Omental fat pad (tissue), 4 donors: ENCODE data around the gene TNPO1. TPM values are rescaled to one million over a fixed set of nuclear protein-coding genes. Genes with fewer than 3 reads are reported as not detected.

Source experiments
- ATAC-seq: fragments of 150-250 bp; one replicate; pipeline ENCODE4 v1.9.1; 2016; ENCODE audit warnings: mild to moderate bottlenecking, moderate library complexity; ENCODE audit not compliant: low FRiP score
- DNase-seq: peaks from one replicate; pipeline ENCODE4 v3.0.0-alpha.2; 2019; ENCODE audit warnings: low spot score
- total RNA-seq, 4 donors: library from RNA; depleted of rRNA; stranded (reverse); fragments of >200 nt; gene quantifications; one replicate each; pipeline ENCODE4 v1.1.0, GENCODE V29; 2016
- TF ChIP-seq, protein P1 (sequence below), 3 donors: fragments of 450-650 bp; IDR thresholded peaks; one replicate each; pipeline ENCODE4 v1.5.1; 2016 to 2017; ENCODE audit warnings: antibody characterized with exemption in 3 of 3, mild to moderate bottlenecking in 3 of 3, moderate library complexity in 2 of 3

Gene TNPO1
- total RNA-seq, 4 donors from 2014 or later, result 74.6 to 123 (median 99.6) TPM

DNA sequence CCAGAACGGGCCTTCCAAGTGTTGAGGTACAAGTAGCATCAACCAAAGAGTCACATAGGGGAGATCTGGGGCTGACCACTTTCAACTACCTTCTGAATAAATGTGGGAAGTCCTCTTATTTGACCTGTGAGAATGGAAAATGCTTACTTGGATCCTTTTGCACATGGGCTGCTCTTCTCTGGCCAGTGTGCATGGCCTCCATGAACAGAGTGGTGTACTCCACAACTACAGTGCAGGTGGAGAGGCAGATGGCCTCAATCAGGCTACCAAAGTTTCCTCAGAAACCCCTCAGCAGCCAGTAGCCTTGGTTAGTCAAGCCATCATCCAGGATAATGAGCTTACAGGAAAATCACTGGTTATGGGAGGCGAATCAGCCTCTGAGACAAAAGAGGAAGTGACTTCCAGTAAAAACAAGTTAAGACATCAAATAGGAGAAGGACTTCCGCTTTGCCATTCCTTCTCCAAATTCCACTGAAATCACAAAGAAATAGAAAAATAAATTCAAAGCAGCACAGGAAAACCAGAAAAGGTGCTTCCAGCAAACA is 121.1 kb downstream of the TNPO1 start:
- TF ChIP-seq, protein P1, sequence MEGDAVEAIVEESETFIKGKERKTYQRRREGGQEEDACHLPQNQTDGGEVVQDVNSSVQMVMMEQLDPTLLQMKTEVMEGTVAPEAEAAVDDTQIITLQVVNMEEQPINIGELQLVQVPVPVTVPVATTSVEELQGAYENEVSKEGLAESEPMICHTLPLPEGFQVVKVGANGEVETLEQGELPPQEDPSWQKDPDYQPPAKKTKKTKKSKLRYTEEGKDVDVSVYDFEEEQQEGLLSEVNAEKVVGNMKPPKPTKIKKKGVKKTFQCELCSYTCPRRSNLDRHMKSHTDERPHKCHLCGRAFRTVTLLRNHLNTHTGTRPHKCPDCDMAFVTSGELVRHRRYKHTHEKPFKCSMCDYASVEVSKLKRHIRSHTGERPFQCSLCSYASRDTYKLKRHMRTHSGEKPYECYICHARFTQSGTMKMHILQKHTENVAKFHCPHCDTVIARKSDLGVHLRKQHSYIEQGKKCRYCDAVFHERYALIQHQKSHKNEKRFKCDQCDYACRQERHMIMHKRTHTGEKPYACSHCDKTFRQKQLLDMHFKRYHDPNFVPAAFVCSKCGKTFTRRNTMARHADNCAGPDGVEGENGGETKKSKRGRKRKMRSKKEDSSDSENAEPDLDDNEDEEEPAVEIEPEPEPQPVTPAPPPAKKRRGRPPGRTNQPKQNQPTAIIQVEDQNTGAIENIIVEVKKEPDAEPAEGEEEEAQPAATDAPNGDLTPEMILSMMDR (IDR thresholded peaks at IDR 0.05), result no peak
- ATAC-seq, result no peak
- DNase-seq, result no peak

DNA sequence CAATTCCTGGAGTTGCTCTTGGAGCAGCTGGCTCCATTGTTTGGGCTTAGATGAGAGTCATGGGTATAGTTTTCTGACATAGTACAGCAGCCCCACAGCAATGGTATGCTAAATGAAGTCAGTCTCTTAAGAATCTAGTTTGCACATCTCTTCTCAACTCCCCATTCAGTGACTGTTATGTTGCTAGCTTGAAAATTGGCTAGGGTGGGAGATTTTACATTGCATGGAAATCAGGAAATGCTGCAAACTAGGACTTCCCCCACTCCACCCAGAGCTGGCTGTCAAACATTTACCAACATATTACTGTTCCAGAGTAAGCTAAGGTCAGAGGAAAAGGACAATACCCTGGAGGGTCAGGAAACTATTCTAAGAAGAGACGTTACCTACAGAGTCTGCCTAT is 121.7 kb downstream of the TNPO1 start:
- ATAC-seq (no peak), DNase-seq (no peak)
- TF ChIP-seq, protein P1 (IDR thresholded peaks at IDR 0.05), result no peak

DNA sequence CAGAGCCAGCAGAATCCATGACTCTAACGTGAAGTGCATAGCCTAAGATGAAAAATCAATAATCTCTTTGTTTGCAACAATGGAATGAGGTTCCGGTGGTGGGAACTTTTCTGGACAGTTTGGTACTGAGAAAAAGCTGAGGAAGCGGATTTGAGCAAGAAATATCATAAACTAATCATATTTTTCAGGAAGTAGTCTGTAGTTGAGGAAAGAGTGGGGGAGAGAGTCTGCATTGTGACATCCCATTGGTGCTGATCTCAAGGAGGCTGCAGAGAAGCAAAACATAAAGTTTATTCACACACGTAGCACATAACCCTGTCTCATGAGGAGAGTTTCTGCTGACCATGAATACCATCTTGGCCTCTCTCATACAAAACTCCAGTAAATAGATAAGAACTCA is 123.6 kb downstream of the TNPO1 start:
- TF ChIP-seq, protein P1 (IDR thresholded peaks at IDR 0.05), result no peak
- DNase-seq (no peak), ATAC-seq (no peak)

DNA sequence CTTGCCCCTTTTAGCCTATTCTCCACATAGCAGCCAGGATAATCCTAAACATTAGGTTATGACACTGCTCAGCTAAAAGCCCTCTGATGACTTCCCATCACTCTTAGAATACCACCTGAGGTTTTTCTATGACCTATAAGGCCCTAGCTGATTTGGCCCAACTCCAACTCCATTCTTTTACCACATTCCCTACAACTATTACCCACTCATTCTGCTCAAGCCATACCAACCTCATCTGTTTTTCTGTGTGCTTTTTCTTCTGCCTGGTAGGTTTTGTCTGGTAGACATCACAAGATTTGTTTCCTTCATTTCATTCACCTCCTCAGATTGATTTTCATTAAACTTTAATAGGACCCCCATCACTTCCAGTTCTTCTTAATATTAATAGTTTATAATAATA is 126.8 kb downstream of the TNPO1 start:
- ATAC-seq (no peak), DNase-seq (no peak)
- TF ChIP-seq, protein P1 (IDR thresholded peaks at IDR 0.05), result no peak

DNA sequence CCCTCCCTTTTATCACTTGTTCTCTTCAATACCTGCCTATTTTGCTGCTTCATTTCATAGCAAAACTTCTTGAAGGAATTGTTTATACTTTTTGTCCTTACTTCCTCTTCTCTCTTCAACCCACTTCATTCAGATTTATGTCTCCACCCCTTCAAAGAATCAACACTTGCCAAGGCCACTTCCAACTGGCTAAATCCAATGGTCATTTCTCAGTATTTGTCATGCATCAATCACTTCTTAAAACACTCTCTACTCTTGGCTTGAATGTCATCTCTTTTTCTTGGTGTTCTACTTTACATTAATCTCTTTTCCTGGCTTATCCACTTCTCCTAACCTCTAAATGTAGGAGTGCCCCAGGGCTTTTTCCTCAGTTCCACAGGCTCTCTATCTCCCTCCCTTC is 131.0 kb downstream of the TNPO1 start:
- ATAC-seq, result no peak
- no peak for DNase-seq
- TF ChIP-seq, protein P1 (IDR thresholded peaks at IDR 0.05), result no peak

DNA sequence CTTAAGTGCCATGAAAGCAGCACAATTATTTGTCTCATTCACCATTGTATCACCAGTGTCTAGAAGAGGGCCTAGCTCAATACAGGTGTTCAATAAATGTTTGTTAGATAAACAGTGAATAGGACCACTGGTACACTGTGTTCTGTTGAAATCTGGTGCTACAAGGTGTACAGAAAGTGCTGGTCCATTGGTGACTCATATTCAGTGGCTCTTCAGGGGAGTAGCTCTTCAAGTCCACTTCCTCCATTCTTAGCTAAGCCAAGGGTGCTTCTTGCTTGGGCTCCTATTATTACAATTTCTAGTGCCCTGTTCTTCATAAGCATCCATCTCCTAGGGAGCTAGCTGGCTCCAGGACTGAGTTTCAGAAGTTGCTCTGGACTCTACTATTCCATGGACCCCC is 133.0 kb downstream of the TNPO1 start:
- DNase-seq (no peak), ATAC-seq (no peak)
- TF ChIP-seq, protein P1 (IDR thresholded peaks at IDR 0.05), result no peak

DNA sequence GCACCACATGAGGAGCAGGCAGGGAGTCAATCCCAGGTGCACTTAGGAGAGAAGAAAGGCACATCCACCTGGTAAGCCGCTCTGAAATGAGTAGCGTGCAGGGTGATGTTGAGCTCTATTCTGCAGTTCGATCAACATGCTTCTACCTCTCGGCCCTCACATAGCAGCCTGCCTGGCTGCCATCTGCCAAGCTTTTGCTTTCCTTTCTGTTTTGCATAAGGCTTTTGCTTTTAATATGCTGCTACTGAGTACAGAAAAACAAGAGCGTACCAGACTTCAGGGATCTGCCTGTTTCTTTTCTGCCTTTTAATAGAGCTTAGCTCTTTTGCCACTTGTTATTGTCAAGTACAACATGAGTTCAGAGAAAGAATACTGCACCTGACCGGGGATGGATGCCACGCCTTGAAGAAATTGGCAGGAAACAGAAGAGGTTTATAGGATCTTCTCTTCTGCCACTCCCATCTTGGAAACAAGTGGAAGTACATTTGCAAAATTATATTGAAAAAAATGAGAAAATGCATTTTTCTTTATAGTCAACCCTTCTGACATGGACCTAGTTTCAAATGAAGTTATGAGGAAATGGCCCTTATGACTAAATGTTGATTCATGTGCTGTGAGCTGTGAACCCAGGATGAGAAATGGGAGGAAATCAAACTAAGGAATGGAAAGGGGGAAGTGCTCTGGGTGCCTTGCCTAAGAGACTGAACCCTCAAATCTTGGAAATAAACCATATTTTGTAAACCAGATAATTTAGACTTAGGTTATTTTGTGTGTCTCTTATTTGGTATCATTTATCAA is 135.4 kb downstream of the TNPO1 start:
- TF ChIP-seq, protein P1 (IDR thresholded peaks at IDR 0.05), result no peak
- no peak for ATAC-seq

More for the DNA sequence above, 135.4 kb downstream of the TNPO1 start:
- DNase-seq, result no peak
